SK-N-MC (cell line): ENCODE results near the gene MAN1C1.

Experiments
- DNase-seq: peaks from one replicate; pipeline ENCODE4 v3.0.0-alpha.2; 2011; ENCODE audit warnings: low read depth, low spot score
- H3K27ac ChIP-seq: fragments of 200-600 bp; sonication (generic); 2 replicates; pipeline ENCODE4 v1.5.1; 2016; ENCODE audit warnings: mixed run types
- H3K36me3 ChIP-seq: fragments of 200-600 bp; sonication (generic); 2 replicates; pipeline ENCODE4 v1.6.1; 2017; ENCODE audit warnings: antibody characterized with exemption, low read length, mixed read lengths; ENCODE audit not compliant: insufficient read depth
- H3K4me3 ChIP-seq: fragments of 200-600 bp; sonication (generic); 2 replicates; pipeline ENCODE4 v1.5.1; 2016
- H3K9ac ChIP-seq: fragments of 200-600 bp; sonication (generic); 2 replicates; pipeline ENCODE4 v1.8.0; 2017; ENCODE audit warnings: mixed run types, mixed read lengths; ENCODE audit not compliant: insufficient read length
- H3K9me3 ChIP-seq: fragments of 200-600 bp; sonication (generic); 2 replicates; pipeline ENCODE4 v1.6.1; 2017; ENCODE audit warnings: low read depth, mild to moderate bottlenecking, antibody characterized with exemption, low read length, moderate library complexity, mixed read lengths
- EZH2 ChIP-seq: fragments of 200-600 bp; sonication (generic); IDR thresholded peaks from one replicate; pipeline ENCODE4 v1.6.1; 2017; ENCODE audit warnings: antibody characterized with exemption
- FOXP2 ChIP-seq: optimal IDR thresholded peaks from 2 replicates; pipeline ENCODE3; 2011; ENCODE audit warnings: mild to moderate bottlenecking, moderate library complexity; ENCODE audit not compliant: insufficient read depth; ENCODE audit errors: extremely low read length, control extremely low read depth
- POLR2AphosphoS5 ChIP-seq: IDR thresholded peaks from 2 replicates; pipeline ENCODE4 v1.6.1; 2012; ENCODE audit warnings: mild to moderate bottlenecking, low read depth, low read length, borderline replicate concordance

The MAN1C1 gene

GRCh38 chr1:25673456-25673855, 56.9 kb downstream of the MAN1C1 start:
- no peaks in the 10 kb centered on the region; the same call in 1 of the 2 replicates for H3K9me3 ChIP-seq
- H3K9ac ChIP-seq, result no peak overlapping the region
- H3K27ac ChIP-seq, result no peak overlapping the region
- H3K4me3 ChIP-seq, result no peak overlapping the region
- DNase-seq, result no peak
- no peak for TF ChIP-seq POLR2AphosphoS5
- TF ChIP-seq EZH2, result no peak
- no peak for TF ChIP-seq FOXP2
- H3K36me3 ChIP-seq, result no peaks in the 10 kb centered on the region

GRCh38 chr1:25673962-25674806, 57.6 kb downstream of the MAN1C1 start:
- H3K9me3 ChIP-seq, result no peaks in the 10 kb centered on the region; the same call in 1 of the 2 replicates

GRCh38 chr1:25674807-25675084, 58.2 kb downstream of the MAN1C1 start:
- no peak overlapping the region for H3K4me3 ChIP-seq
- no peak overlapping the region for H3K9ac ChIP-seq
- TF ChIP-seq FOXP2, result no peak
- TF ChIP-seq POLR2AphosphoS5, result no peak
- no peak for TF ChIP-seq EZH2
- no peak overlapping the region for H3K27ac ChIP-seq
- no peaks in the 10 kb centered on the region; the same call in 1 of the 2 replicates for H3K9me3 ChIP-seq
- H3K36me3 ChIP-seq, result no peaks in the 10 kb centered on the region
- DNase-seq, result no peak

More at GRCh38 chr1:25673962-25674806, 57.6 kb downstream of the MAN1C1 start:
- TF ChIP-seq POLR2AphosphoS5 (no peak), FOXP2 (no peak), EZH2 (no peak)
- Histone ChIP-seq H3K4me3 (no peak overlapping the region), H3K36me3 (no peaks in the 10 kb centered on the region), H3K27ac (no peak overlapping the region), H3K9ac (no peak overlapping the region)
- no peak for DNase-seq

GRCh38 chr1:25675729-25676476, 59.3 kb downstream of the MAN1C1 start:
- Histone ChIP-seq H3K27ac (no peak overlapping the region), H3K4me3 (no peak overlapping the region), H3K9me3 (no peaks in the 10 kb centered on the region; the same call in 1 of the 2 replicates), H3K9ac (no peak overlapping the region), H3K36me3 (no peaks in the 10 kb centered on the region)
- TF ChIP-seq FOXP2 (no peak), EZH2 (no peak), POLR2AphosphoS5 (no peak)
- DNase-seq, result no peak

- Histone ChIP-seq H3K9ac (no peak overlapping the region), H3K9me3 (no peaks in the 10 kb centered on the region; the same call in 1 of the 2 replicates), H3K27ac (no peak overlapping the region), H3K4me3 (no peak overlapping the region), H3K36me3 (no peaks in the 10 kb centered on the region)
- DNase-seq, result no peak
- TF ChIP-seq POLR2AphosphoS5 (no peak), EZH2 (no peak), FOXP2 (no peak)
Measured at GRCh38 chr1:25676488-25676887, 59.9 kb downstream of the MAN1C1 start.

GRCh38 chr1:25677193-25677773, 60.7 kb downstream of the MAN1C1 start:
- H3K4me3 ChIP-seq, result no peak overlapping the region

GRCh38 chr1:25679171-25679570, 62.6 kb downstream of the MAN1C1 start:
- H3K4me3 ChIP-seq, result no peak overlapping the region
- H3K9ac ChIP-seq, result no peak overlapping the region
- no peaks in the 10 kb centered on the region for H3K36me3 ChIP-seq
- TF ChIP-seq FOXP2, result no peak
- no peak for TF ChIP-seq POLR2AphosphoS5
- no peak for TF ChIP-seq EZH2
- DNase-seq, result no peak
- no peaks in the 10 kb centered on the region; the same call in 1 of the 2 replicates for H3K9me3 ChIP-seq
- no peak overlapping the region for H3K27ac ChIP-seq

More at GRCh38 chr1:25677193-25677773, 60.7 kb downstream of the MAN1C1 start:
- no peaks in the 10 kb centered on the region for H3K36me3 ChIP-seq
- no peak for DNase-seq
- TF ChIP-seq FOXP2 (no peak), POLR2AphosphoS5 (no peak), EZH2 (no peak)
- H3K27ac ChIP-seq, result no peak overlapping the region
- no peak overlapping the region for H3K9ac ChIP-seq
- no peaks in the 10 kb centered on the region; the same call in 1 of the 2 replicates for H3K9me3 ChIP-seq

- Histone ChIP-seq H3K9ac (no peak overlapping the region), H3K36me3 (no peaks in the 10 kb centered on the region), H3K27ac (no peak overlapping the region), H3K9me3 (no peaks in the 10 kb centered on the region; the same call in 1 of the 2 replicates), H3K4me3 (no peak overlapping the region)
- TF ChIP-seq FOXP2 (no peak), POLR2AphosphoS5 (no peak), EZH2 (no peak)
- DNase-seq, result no peak
Measured at GRCh38 chr1:25680701-25681100, 64.1 kb downstream of the MAN1C1 start.
